GM21526 (cell line): ENCODE data around the gene STARD7.

Source experiments
- ATAC-seq: cut with Tn5 transposase; IDR thresholded peaks from one replicate; pipeline ENCODE4 v1.9.1; 2021; ENCODE audit warnings: moderate library complexity; ENCODE audit not compliant: unreplicated experiment, low FRiP score

STARD7 gene

GRCh38 chr2:96139181-96139758 lies 69.4 kb downstream of the STARD7 start:
- ATAC-seq = no peak

- no peak for ATAC-seq
These were observed 70.2 kb downstream of the STARD7 start, which contains the start of gene ASTL for GRCh38 chr2:96138179-96139145. TSS of gene ASTL (minus strand) at chr2:96138502. CDS start at chr2:96138436, 66 bp downstream.

GRCh38 chr2:96137321-96138178 lies 71.1 kb downstream of the STARD7 start:
- no peak for ATAC-seq

- no peak for ATAC-seq
These were observed 72.4 kb downstream of the STARD7 start for GRCh38 chr2:96136129-96136720.

GRCh38 chr2:96135621-96136020 lies 73.0 kb downstream of the STARD7 start:
- ATAC-seq = no peak

- no peak for ATAC-seq
These were observed 73.5 kb downstream of the STARD7 start for GRCh38 chr2:96135171-96135570.
